NCI-H1048 (cell line): Measurements from ENCODE around the gene LINGO4.
"Not testable (repeated sequence)": the region's sequence is repeated elsewhere in the genome, so short reads cannot be mapped to it uniquely, and the experiment has no call there.

Experiments
- DNase-seq: peaks from one replicate; lab custom pipeline; 2025; lab: John Stamatoyannopoulos, UW

The LINGO4 gene

DNA sequence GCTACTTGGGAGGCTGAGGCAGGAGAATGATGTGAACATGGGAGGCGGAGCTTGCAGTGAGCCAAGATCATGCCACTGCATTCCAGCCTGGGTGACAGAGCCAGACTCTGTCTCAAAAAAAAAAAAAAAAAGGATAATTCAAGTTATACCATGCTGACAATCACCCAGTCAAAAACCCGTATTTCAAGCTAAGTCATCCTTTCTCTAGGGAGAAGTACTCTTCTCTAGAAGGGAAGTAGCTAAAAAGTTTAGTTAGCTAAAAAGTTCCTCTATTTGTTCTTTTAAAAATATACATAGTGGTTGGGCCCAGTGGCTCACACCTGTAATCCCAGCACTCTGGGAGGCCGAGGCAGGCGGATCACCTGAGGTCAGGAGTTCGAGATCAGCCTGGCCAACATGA, 24.5 kb downstream of the LINGO4 start:
- DNase-seq: not testable (repeated sequence)

DNA sequence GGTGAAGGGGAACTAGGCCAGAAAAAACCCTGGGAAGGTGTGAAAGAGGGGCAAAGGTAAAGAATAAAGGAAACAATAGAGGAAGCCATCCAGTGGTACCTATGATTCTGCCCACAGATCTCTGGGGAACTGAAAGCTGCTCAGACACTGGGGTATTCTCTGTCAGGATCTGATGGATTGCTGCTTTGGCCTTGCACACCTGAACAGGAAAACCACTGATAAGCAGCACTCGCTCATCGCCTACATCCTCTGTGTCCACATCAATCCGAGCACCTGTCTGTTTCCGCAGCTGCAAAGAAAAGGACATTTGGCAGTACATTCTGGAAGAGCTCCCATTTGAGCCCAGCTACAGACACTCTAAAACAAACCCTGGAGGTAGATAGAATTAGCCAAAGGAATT, 25.4 kb downstream of the LINGO4 start:
- DNase-seq: no peak

DNA sequence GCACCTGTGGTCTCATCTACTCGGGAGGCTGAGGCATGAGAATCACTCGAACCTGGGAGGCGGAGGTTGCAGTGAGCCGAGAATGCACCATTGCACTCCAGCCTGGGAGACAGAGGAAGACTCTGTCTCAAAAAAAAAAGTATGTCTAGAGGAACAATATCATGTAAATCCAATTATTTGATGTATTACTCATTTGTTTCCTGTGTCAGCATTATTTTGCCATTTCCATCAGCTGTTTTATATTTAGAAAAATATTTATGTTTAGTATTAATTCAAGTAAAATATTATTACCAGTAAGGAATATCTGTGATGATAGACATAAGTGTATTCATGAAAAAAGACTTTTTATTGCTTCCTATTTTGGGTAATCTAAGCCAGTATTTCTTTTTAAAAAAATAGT, 27.9 kb downstream of the LINGO4 start:
- DNase-seq: no peak

DNA sequence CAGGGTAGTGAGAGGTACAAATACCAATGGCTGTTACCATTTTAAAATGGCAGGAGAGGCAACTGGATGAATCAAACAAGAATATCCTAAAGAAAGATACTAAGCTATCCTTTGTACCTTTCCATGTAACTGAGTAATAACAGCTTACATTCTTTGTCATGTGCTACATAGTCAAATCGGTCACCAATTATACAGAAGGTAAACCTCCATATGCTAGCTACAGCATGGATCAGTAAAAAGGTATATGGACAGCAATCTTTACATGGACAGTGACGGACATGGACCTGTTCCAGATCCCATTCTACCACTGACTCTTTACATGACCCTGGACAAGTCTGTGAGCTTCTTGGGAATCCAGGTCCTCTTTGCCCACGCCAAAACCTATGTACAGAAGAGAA, 28.6 kb downstream of the LINGO4 start:
- DNase-seq: no peak

DNA sequence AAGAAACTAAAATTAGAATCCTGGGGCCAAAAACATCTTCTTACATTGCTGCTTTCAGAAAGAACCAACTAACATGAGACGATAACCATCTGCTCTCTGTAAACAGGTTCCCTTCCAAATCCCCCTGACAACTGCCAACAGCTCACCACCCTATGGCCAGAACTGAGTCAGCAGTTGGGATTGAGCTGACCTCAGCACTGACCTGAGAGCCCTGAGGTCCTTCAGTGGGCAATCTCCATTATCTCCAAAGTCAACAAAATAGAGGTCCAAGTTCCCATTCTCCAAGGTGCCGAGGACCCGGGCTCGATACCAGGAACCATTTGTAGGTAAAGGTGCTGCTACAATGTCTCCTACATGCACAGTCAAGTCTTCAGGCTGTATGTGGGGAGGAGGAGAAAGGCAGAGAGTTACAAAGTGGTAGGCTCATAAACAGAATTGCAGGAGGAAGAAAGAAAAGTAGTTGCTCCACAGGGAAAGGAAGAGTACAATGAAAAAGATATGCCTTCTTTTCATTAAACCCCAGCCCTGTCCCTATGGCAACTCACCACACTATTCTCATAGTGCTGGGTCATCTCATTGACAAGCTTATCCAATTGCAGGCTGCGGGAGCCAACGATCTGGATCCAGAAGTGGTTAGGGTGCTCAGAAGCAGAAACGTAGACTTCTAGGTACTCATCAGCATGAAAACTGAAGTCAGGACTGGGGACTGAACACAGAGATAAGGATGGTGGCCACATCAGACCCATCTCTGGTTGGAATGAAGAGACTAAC, 29.1 kb downstream of the LINGO4 start:
- no peak for DNase-seq

DNA sequence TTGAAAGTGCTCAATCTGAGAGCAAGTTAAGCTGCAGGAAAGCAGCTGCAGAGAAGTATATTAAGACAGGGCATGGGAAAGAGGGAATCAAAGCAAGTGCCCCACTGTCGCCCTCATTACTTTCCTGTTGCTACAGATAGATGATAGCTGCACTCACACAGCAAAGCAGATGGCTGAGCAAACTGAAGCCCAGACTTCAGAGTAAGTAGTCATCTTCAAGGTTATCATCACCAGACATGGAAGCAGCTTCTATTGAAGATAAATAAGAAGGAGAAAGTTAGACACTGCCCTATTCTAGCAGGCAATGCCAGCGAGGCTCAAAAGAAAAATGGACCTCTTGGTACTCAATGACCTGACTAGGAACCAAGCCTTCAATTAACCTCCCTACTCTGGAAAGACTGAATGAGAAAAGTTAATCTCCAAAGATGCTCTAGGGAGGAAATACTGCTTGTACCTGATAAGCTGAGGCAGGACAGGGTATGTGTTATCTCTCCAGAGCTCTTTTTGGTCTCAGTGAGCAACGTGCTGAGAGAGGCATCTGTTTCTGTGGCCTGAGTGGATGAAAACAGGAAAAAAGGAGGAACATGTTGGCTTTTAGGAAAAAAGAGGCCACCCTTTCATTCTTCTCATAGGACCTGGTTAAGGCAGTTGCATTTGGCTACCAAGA, 30.8 kb downstream of the LINGO4 start:
- no peak for DNase-seq

DNA sequence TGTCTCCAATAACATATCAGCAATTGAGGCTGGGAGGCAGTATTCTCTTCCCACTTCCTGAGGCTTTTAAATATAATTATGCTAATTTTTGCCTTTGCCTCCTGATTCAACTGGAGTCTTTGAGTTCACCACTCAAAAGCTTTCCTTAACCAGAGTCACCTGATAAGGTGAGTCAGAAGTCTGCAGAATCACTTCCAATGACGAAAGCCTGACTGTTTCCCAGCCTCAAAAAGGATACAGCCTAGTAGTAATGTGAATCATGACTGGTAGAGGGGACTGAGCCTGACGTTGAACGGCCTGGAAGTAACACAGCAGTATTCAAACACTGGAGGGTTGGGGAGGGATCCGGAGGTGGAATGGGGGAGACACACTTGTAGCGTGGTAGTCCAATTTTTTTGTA, 31.5 kb downstream of the LINGO4 start:
- no peak for DNase-seq

DNA sequence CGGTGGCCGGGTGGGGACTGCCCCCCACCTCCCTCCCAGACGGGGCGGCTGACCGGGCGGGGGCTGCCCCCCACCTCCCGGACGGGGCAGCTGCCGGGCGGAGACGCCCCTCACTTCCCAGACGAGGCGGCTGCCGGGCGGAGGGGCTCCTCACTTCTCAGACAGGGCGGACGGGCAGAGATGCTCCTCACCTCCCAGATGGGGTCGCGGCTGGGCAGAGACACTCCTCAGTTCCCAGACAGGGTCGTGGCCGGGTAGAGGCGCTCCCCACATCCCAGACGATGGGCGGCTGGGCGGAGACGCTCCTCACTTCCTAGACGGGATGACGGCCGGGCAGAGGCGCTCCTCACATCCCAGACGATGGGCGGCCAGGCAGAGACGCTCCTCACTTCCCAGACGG, 35.9 kb downstream of the LINGO4 start:
- DNase-seq: not testable (repeated sequence)

DNA sequence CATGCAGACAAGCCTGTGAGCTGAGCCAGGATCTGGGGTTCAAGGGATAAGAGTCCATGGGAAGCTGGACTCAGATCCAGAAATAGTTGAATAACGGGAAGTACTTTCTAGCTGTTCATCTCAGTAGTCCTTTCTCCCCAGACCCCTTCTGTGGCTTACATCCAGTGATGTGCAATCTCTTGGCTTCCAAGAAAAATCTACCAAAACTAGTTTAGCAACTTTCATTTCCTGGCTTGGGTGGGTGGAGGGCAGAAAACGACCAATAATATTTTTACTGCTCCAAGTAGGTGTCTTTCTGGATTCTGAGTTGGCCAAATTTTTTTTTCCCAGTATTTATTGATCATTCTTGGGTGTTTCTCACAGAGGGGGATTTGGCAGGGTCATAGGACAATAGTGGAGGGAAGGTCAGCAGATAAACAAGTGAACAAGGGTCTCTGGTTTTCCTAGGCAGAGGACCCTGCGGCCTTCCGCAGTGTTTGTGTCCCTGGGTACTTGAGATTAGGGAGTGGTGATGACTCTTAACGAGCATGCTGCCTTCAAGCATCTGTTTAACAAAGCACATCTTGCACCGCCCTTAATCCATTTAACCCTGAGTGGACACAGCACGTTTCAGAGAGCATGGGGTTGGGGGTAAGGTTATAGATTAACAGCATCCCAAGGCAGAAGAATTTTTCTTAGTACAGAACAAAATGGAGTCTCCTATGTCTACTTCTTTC, 36.7 kb downstream of the LINGO4 start:
- not testable (repeated sequence) for DNase-seq

DNA sequence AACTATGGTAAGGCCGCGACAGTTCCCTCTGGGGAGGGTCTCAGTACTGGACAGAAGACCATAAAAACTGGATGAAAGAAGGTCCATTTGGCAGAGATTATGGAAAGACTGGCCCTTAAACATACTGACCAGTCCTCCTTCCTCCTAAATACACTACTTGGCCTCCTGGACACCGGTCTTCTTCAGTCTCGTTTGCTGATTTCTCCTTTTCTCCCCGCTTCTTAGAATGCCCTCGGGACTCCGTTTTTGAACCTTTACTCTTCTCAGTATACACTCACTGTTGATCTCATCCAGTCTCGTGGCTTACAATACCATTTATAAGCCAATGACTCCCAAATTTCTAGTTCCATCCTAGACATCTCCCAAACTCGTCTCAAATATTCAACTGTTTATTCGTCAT, 41.2 kb downstream of the LINGO4 start:
- no peak for DNase-seq

DNA sequence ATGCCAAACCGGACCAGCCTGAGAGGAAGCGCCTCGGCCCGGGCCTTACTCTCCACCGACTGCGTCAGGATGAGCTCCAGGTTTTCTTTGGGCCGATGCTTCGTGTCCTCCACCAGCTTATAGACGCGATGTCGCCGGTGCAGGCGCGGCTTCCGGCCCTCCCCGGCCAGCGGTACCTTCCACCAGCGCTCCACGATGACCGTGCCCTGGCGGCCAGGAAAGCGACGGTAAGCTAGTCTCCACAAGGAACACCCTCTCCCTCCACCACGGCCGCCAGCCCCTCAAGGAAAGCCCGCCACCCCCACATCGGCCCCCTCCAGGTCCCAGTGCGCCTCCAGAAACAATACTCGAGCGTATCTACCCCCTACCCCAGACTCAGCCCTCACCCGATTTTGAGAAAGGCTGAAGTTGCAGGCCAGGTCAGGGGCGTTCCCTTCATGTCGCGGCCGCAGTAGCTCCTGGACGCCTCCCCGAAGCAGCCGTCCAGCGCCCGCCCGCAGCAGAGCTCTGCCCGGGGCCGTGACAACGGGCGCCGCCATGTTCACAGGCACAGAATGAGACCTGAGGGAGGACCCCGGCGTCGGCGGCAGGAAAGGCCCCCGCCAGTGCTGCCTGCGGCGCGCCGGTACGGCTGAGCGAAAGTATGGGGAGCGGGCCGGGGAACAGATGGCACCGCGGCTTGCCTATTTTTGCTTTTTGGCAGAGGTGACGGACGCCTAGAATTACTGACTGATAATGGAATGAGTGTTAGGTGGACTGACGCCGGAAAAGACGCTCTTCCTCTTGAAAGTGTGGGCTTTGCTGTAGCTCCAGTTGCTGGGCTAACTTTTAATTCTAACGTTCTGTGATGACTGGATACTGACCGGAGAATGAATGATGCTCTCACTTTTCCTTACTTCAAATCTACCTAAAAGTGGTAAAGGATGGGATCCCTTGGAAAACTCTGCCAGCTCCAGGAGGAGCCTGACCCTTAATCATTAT, 42.0 kb downstream of the LINGO4 start, which contains the start of gene MRPL9:
MRPL9 (minus strand) TSS at position 556 of the 981 bp plus-strand sequence; CDS start at position 539, 17 bp downstream.
- peak; percentile 79 for DNase-seq

DNA sequence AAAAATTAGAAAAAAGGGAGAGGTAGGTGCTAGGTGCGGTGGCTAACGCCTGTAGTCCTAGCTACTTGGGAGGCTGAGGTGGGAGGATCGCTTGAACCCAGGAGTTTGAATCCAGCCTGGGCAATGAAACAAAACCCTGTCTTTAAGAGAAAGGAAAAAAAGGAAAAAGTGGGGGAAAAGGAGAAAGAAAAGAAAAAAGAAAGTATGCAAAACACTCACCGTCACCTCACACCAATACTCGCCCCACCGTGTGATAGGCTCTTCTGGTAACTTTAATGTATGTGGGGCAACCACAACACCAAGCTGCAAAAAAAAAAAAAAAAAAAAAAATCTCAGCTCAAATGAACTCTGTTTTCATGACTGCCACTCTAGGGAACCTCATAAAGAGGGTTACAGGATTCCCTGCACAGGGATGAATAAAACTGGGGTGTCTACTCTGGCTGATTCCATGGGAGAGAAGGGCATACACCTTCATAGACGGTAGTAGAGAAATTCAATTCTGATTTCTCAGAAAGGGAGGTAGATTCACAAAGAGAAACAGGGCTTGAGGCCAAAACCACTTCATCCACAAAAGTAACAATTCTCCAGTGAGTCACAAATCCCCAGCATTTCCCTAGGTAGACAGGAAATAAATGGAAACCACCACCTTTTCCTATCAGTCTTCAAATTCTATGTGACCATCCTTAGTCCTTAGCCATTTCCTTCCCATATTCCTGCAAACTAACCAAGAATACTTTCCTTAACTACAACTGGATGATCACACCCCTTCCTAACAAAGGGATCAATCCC, 44.4 kb downstream of the LINGO4 start:
- no peak for DNase-seq

DNA sequence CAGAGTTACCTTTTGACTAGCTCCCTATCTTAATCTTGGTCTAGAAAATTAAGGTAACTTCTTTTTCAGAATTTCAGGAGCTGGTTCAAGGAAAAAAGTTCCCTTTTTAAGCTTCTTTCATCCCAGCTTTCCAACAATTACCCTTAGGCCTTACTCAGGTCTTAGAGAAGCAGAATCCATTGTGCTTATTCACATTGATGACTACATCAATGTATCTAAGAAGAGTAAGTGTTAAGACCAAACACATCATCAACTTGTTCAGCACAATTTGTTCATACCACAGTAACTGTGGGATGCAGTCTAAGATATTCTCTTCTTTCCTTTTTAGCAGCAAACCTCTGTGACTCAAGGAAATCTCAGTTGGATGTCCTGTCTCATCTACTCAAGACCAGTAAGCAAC, 46.0 kb downstream of the LINGO4 start:
- no peak for DNase-seq

DNA sequence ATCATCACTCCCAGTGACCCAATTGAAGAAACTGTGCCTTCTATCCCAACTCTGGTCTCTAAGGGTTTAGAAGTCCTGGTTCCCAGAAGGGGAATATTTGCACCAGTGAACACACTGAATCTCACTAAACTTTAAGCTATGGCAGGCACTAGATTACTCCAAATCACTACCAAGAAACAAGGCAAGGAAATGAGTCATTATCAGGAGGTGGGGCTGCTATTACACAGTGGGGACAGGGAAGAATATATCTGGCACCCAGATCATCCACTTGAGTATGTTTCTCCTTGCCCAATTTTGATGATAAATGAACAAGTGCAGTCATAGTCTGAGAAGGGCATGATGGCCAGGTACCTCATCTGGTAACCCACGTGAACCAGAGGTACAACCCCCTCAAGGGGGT, 48.9 kb downstream of the LINGO4 start:
- no peak for DNase-seq
